SK-N-SH treated with all-trans-retinoic acid at 6 μM for 48 hours (cell line): Measurements from ENCODE around the gene RCAN1.

Experiments
- CREB5 ChIP-seq: fragments of 250-450 bp; sonication (Bioruptor Pico); IDR thresholded peaks from 2 replicates; pipeline ENCODE4 v1.5.1; 2020; ENCODE audit warnings: low read depth, mild to moderate bottlenecking, moderate library complexity
- OSR1 ChIP-seq: fragments of 250-450 bp; sonication (Bioruptor Pico); IDR thresholded peaks from 2 replicates; pipeline ENCODE4 v1.8.0; 2022; ENCODE audit warnings: moderate library complexity, mild to moderate bottlenecking, inconsistent platforms
- PATZ1 ChIP-seq: fragments of 250-450 bp; sonication (Bioruptor Pico); IDR thresholded peaks from 2 replicates; pipeline ENCODE4 v1.8.0; 2020; ENCODE audit warnings: mild to moderate bottlenecking, moderate library complexity, borderline replicate concordance
- PPARA ChIP-seq: fragments of 250-450 bp; sonication (Bioruptor Pico); IDR thresholded peaks from 2 replicates; pipeline ENCODE4 v1.5.0; 2020; ENCODE audit warnings: mild to moderate bottlenecking, borderline replicate concordance
- RARB ChIP-seq: fragments of 250-450 bp; sonication (Bioruptor Pico); IDR thresholded peaks from 2 replicates; pipeline ENCODE4 v1.8.0; 2021; ENCODE audit warnings: mild to moderate bottlenecking, moderate library complexity
- ZFP30 ChIP-seq: fragments of 450-650 bp; formaldehyde crosslinking; IDR thresholded peaks from 2 replicates; pipeline ENCODE4 v1.5.0; 2022; ENCODE audit warnings: mild to moderate bottlenecking, moderate library complexity

GRCh38 chr21:34576041-34576511, 38.8 kb downstream of the RCAN1 start:
- TF ChIP-seq PPARA (no peak), ZFP30 (CRISPR knock-in tag) (no peak), RARB (no peak), OSR1 (CRISPR knock-in tag) (no peak), PATZ1 (CRISPR knock-in tag) (no peak), CREB5 (CRISPR knock-in tag) (no peak)
